WERI-Rb-1 (cell line): Measurements from ENCODE around the gene YIF1B.

ENCODE experiments used
- DNase-seq: peaks from one replicate; pipeline ENCODE4 v3.0.0-alpha.2; 2020
- H3K27ac ChIP-seq: fragments of 250-450 bp; sonication (Bioruptor Pico); 2 replicates; pipeline ENCODE4 v1.5.1; 2020; ENCODE audit warnings: mild to moderate bottlenecking, moderate library complexity
- H3K27me3 ChIP-seq: fragments of 250-450 bp; sonication (Bioruptor Pico); 2 replicates; pipeline ENCODE4 v1.5.1; 2021; ENCODE audit warnings: mild to moderate bottlenecking, low read depth, moderate library complexity; ENCODE audit not compliant: insufficient read depth, severe bottlenecking
- H3K36me3 ChIP-seq: fragments of 250-450 bp; sonication (Bioruptor Pico); 2 replicates; pipeline ENCODE4 v1.5.1; 2020; ENCODE audit warnings: mild to moderate bottlenecking, moderate library complexity
- H3K4me3 ChIP-seq: 2 replicates; pipeline ENCODE4 v1.5.1; 2011; ENCODE audit warnings: low read depth, mild to moderate bottlenecking, control low read depth, low read length
- H3K9me3 ChIP-seq: fragments of 250-450 bp; sonication (Bioruptor Pico); 2 replicates; pipeline ENCODE4 v1.5.1; 2021; ENCODE audit warnings: mild to moderate bottlenecking, moderate library complexity; ENCODE audit not compliant: severe bottlenecking
- TF ChIP-seq, protein P1 (sequence below): IDR thresholded peaks from 2 replicates; pipeline ENCODE4 v1.5.1; 2011; ENCODE audit warnings: low read depth, mild to moderate bottlenecking, control low read depth, inconsistent platforms, low read length

The YIF1B gene

GRCh38 chr19:38360351-38360750 lies 44.6 kb upstream of the YIF1B start:
- Histone ChIP-seq H3K27me3 (peaks cover 8% of the 10 kb centered on the region), H3K36me3 (no peaks in the 10 kb centered on the region), H3K27ac (no peak overlapping the region), H3K9me3 (peaks cover 6% of the 10 kb centered on the region), H3K4me3 (no peak overlapping the region)
- TF ChIP-seq, protein P1, sequence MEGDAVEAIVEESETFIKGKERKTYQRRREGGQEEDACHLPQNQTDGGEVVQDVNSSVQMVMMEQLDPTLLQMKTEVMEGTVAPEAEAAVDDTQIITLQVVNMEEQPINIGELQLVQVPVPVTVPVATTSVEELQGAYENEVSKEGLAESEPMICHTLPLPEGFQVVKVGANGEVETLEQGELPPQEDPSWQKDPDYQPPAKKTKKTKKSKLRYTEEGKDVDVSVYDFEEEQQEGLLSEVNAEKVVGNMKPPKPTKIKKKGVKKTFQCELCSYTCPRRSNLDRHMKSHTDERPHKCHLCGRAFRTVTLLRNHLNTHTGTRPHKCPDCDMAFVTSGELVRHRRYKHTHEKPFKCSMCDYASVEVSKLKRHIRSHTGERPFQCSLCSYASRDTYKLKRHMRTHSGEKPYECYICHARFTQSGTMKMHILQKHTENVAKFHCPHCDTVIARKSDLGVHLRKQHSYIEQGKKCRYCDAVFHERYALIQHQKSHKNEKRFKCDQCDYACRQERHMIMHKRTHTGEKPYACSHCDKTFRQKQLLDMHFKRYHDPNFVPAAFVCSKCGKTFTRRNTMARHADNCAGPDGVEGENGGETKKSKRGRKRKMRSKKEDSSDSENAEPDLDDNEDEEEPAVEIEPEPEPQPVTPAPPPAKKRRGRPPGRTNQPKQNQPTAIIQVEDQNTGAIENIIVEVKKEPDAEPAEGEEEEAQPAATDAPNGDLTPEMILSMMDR = no peak
- peak; percentile 31 for DNase-seq

- Histone ChIP-seq H3K36me3 (no peaks in the 10 kb centered on the region), H3K27me3 (peaks cover 8% of the 10 kb centered on the region), H3K9me3 (peaks cover under 1% of the 10 kb centered on the region), H3K4me3 (no peak overlapping the region), H3K27ac (no peak overlapping the region)
- TF ChIP-seq, protein P1 = no peak
- no peak for DNase-seq
These were observed 43.7 kb upstream of the YIF1B start for GRCh38 chr19:38359242-38360021.

DNA sequence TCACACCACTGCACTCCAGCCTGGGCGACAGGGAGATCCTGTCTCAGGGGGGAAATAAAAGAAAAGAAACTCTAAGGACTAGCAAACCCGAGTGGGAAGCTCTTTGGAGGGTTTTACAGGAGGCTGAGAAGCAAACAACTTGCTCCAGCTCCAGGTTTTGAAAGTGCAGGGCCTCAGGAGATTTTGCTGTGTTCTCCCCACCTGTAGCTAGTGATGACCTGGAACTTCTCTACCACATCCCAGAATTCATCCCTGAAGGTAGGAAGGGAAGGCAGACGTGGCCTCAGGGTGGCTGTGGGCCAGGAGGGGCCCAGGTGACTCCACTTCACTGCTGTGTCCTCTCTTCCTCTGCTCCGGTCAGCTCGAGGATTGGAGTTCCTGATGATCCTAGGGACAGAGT lies 42.3 kb upstream of the YIF1B start:
- H3K27ac ChIP-seq = no peak overlapping the region
- H3K4me3 ChIP-seq = no peak overlapping the region
- TF ChIP-seq, protein P1 = no peak
- no peak for DNase-seq
- H3K9me3 ChIP-seq = no peaks in the 10 kb centered on the region
- H3K27me3 ChIP-seq = peaks cover 8% of the 10 kb centered on the region
- H3K36me3 ChIP-seq = no peaks in the 10 kb centered on the region

- no peak for DNase-seq
- no peak overlapping the region for H3K4me3 ChIP-seq
- no peak overlapping the region for H3K27ac ChIP-seq
- TF ChIP-seq, protein P1 = no peak
- H3K9me3 ChIP-seq = no peaks in the 10 kb centered on the region
- no peaks in the 10 kb centered on the region for H3K36me3 ChIP-seq
- H3K27me3 ChIP-seq = peaks cover 5% of the 10 kb centered on the region
These were observed 40.3 kb upstream of the YIF1B start for GRCh38 chr19:38355728-38356725.

GRCh38 chr19:38352611-38353010 lies 36.9 kb upstream of the YIF1B start:
- Histone ChIP-seq H3K27me3 (no peaks in the 10 kb centered on the region), H3K9me3 (no peaks in the 10 kb centered on the region), H3K4me3 (no peak overlapping the region), H3K27ac (no peak overlapping the region), H3K36me3 (no peaks in the 10 kb centered on the region)
- TF ChIP-seq, protein P1 = no peak
- DNase-seq = no peak
